Motor neuron (in vitro differentiated cells): ENCODE data around the gene BTRC. TPM values are rescaled to one million over a fixed set of nuclear protein-coding genes. Genes with fewer than 3 reads are reported as not detected.

Source experiments
- ATAC-seq, 8 experiments: fragments of 200-7000 bp; cut with Tn5 transposase; replicated peaks in 6 of 8; 2 replicates each; pipeline ENCODE4 v1.8.0; 2021; ENCODE audit warnings: mild to moderate bottlenecking in 8 of 8, moderate library complexity in 8 of 8
- H3K27ac ChIP-seq, 2 donors: fragments of 250-450 bp; sonication (Bioruptor Pico); 2 replicates each; pipeline ENCODE4 v1.9.0; 2021; ENCODE audit warnings: antibody characterized with exemption in 2 of 2, mild to moderate bottlenecking in 2 of 2, moderate library complexity in 1 of 2
- H3K4me1 ChIP-seq, 2 donors: fragments of 250-450 bp; sonication (Bioruptor Pico); replicated peaks in 1 of 2; 2 replicates each; pipeline ENCODE4 v1.6.1; 2021; ENCODE audit warnings: antibody characterized with exemption in 2 of 2, mild to moderate bottlenecking in 2 of 2, moderate library complexity in 1 of 2
- H3K4me3 ChIP-seq, 5 donors: fragments of 250-450 bp; sonication (Bioruptor Pico); 2 replicates each; pipeline ENCODE4 v1.9.0; 2021; ENCODE audit warnings: antibody characterized with exemption in 5 of 5, mild to moderate bottlenecking in 5 of 5, moderate library complexity in 4 of 5
- WGBS, 10 experiments: fragments of 450-650 bp; shearing (Covaris generic); methylation state at CpG; one replicate each; pipeline ENCODE4 v1.0.0; 2022; 5-methylcytosine and 5-hydroxymethylcytosine counted together
- in situ Hi-C, 9 experiments: fragments of 400-800 bp; cut with MboI; loops; one replicate each; pipeline ENCODE4 v1.15.0; 2021; ENCODE audit warnings: low sequenced_read_pairs in 9 of 9, low pct_unique_long_range_greater_than_20kb in 2 of 9; ENCODE audit not compliant: unreplicated experiment in 9 of 9
- total RNA-seq, 8 experiments: library from RNA; unstranded; fragments of 300-600 nt; gene quantifications; 2 replicates each; pipeline versions ENCODE4 v1.2.3 to v1.2.4, GENCODE V29; 2022

BTRC gene
- total RNA-seq, 8 experiments from 2014 or later, result 18.5 to 27.5 (median 20.1) TPM

DNA sequence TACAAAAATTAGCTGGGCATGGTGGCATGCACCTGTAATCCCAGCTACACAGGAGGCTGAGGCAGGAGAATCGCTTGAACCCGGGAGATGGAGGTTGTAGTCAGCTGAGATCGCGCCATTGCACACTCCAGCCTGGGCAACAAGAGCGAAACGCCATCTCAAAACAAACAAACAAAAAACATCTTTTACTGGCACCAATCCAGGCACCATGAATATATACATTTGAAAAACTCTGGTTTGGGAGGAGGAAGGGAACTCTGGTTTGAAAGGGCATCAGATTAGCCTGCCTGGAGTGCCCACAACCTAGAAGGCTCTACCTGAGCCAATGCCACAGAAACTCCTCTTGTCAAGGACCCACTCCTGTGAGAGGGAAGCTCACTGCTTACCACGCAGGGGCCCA, 218.2 kb downstream of the BTRC start:
- Histone ChIP-seq H3K27ac (no peak overlapping the region), H3K4me1 (peaks cover 17 to 25% of the 10 kb centered on the region in 2 donors), H3K4me3 (no peak overlapping the region)
- no peak for ATAC-seq
- 33 to 100% (median 94%) methylated on average over 1 to 6 of the region's 7 CpGs; no CpG with 5 or more reads in 4 of the 10 experiments for WGBS, 10 experiments
- in situ Hi-C loops, result loop anchor here in 6 of 9 experiments (5.0 to 25.0 kb wide), 3 partner anchors 260 to 360 kb away; no protein-coding TSS in a partner anchor

DNA sequence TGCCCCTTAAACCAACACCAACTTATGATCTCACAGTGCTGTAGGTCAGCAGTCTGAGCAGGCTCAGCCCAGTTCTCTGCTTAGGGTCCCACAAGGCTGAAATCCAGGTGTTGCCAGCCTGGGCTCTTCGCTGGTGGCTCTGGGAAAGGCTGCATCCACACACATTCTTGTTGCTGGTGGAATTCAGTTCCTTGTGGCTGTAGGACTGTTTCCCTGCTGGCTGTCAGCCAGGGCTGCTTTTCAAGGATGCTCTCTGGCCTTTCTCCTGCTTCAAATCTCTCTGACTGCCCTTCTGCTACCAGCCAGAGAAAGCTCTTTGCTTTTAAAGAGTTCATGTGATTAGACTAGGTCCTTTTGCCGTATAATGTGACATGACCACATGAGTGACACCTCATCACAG, 218.8 kb downstream of the BTRC start:
- in situ Hi-C loops, result loop anchor here in 6 of 9 experiments (5.0 to 25.0 kb wide), 3 partner anchors 260 to 360 kb away; no protein-coding TSS in a partner anchor
- WGBS, 10 experiments, result 40 to 100% (median 80%) methylated on average over 1 of the region's 2 CpGs; no CpG with 5 or more reads in 4 of the 10 experiments
- ATAC-seq, result no peak

DNA sequence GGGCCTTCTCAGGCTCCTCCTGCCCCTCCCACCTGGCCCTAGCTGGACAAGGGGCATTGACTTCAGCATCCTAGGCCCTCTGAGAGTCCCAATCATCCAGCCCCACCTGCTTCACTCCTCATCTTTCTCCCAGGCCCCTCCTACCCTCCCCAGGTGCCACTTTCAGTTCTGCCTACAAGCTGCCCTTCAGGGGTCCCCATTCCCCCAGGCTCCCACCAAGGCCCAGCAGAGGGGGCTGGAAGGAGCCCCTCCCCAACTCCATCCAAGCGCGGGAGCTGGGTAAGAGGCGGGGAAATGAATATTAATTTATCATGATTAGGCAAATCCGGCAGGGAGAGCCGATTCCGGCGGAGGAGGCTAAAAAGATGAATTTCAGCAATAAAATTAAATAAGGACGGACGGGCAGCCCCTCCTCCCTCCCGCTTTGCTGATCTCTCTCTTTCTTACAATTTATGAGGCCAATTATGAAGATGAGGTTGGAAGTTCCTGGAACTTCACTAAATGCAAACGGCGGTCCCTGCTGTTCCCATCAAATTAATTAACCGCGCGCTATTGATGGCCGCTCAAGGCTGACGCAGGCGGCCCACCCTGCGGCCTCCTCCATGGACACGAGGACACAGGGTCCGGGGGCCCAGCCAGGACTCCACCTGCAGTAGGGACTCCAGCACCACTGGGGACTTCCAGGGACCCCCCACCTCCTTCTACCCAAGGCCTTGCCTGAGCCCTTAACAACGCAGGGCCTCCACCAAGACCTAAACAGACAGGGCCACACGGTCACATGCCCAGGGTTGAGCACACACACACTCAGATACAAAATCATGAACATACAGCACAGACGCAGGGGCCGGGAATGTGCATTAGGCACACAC, 220.2 kb downstream of the BTRC start:
- peak in 5 of 8 experiments; percentile 3 to 44 (median 27) for ATAC-seq
- 55 to 100% (median 70%) methylated on average over 1 to 20 of the region's 25 CpGs; no CpG with 5 or more reads in 2 of the 10 experiments for WGBS, 10 experiments
- Histone ChIP-seq H3K4me1 (peaks cover 13 to 23% of the 10 kb centered on the region in 2 donors), H3K27ac (no peak overlapping the region), H3K4me3 (no peak overlapping the region)
- in situ Hi-C loops, result loop anchor here in 6 of 9 experiments (5.0 to 25.0 kb wide), 3 partner anchors 262 to 362 kb away; no protein-coding TSS in a partner anchor

More for the DNA sequence above, 218.8 kb downstream of the BTRC start:
- H3K4me3 ChIP-seq, result no peak overlapping the region
- no peak overlapping the region for H3K27ac ChIP-seq
- H3K4me1 ChIP-seq, result peaks cover 17 to 25% of the 10 kb centered on the region in 2 donors

DNA sequence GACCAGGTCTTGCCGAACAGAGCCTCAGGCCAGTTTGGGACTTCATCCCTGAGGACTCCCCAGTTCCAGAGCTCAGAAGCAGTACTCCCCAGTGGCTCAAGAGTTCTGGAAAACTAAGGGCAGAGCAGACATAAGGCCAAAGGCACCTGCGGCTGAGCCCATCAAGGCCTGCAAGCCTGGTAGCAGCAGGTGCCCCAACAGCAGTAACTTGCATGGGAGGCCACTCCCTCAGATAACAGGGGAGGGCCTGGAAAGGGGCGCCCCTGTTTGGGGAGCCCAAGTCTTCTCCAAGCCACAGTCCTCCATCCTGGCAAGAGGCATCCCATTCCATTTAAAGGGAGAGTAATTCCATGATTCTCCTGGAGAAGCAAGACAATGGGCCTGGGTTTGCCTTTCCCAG, 221.1 kb downstream of the BTRC start:
- 100% methylated on average over 1 of the region's 3 CpGs; no CpG with 5 or more reads in 9 of the 10 experiments for WGBS, 10 experiments
- in situ Hi-C loops, result no loop called here
- Histone ChIP-seq H3K4me1 (peaks cover 6 to 19% of the 10 kb centered on the region in 2 donors), H3K27ac (no peak overlapping the region), H3K4me3 (no peak overlapping the region)
- ATAC-seq, result no peak

DNA sequence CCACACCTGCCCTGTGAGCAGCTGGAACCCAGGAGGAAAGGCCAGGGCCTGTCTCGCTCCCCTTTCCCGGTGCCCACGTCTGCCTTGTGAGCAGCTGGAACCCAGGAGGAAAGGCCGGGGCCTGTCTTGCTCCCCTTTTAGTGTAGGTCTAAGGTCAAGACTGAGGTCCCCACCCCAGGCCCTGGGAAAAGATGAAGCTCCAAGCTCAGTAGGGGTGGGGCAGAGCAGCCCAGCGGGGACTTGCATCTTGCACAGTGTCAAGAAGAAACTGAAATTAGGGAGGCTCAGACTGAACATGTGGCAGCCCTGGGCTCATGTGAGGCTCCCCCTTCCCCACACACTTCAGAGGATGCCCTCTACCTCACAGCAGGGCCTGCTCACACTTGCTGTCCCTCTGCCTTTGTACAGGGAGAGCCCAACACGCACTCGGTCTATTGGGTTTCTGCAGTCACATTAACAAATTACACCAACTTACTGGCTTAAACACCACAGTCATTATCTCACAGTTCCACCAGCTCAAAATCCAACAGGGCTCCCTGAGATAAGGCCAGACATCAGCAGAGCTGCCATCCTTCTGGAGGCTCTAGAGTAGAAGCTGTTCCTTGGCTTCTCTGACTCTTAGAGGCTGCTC, 221.7 kb downstream of the BTRC start:
- Histone ChIP-seq H3K4me1 (peaks cover 2 to 15% of the 10 kb centered on the region in 2 donors), H3K27ac (no peak overlapping the region), H3K4me3 (no peak overlapping the region)
- ATAC-seq, result no peak
- WGBS, 10 experiments, result 80 to 100% (median 100%) methylated on average over 1 to 4 of the region's 7 CpGs; no CpG with 5 or more reads in 7 of the 10 experiments
- in situ Hi-C loops, result no loop called here

DNA sequence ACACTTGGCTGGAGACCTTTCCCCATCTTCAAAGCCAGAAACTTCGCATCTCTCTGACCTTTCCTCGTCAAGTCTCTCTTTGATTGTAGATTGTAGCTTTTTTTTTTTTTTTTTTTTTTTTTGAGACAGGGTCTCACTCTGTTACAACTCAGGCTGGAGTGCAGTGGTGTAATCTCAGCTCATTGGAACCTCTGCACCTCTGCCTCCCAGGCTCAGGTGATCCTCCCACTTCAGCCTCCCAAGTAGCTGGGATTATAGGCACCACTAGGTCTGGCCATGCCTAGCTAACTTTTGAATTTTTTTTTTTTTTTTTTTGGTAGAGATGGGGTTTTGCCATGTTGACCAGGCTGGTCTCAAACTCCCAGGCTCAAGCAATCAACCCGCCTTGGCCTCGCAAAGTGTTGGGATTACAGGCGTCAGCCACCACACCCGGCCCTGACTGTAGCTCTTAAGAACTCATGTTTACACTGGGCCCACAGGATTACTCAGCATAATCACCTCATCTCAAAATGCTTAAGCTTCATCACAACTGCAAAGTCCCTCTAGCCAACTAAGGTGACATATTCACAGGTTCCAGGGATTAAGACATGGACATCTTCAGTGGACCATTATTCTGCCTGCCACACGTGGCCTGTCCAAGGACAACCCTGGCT, 222.4 kb downstream of the BTRC start:
- H3K4me1 ChIP-seq, result peaks cover 0 to 13% of the 10 kb centered on the region in 2 donors
- ATAC-seq, result peak in 3 of 8 experiments; percentile 34 to 79 (median 65)
- H3K4me3 ChIP-seq, result no peak overlapping the region
- 85 to 100% (median 93%) methylated on average over 2 to 7 of the region's 7 CpGs; no CpG with 5 or more reads in 2 of the 10 experiments for WGBS, 10 experiments
- in situ Hi-C loops, result no loop called here
- no peak overlapping the region for H3K27ac ChIP-seq

DNA sequence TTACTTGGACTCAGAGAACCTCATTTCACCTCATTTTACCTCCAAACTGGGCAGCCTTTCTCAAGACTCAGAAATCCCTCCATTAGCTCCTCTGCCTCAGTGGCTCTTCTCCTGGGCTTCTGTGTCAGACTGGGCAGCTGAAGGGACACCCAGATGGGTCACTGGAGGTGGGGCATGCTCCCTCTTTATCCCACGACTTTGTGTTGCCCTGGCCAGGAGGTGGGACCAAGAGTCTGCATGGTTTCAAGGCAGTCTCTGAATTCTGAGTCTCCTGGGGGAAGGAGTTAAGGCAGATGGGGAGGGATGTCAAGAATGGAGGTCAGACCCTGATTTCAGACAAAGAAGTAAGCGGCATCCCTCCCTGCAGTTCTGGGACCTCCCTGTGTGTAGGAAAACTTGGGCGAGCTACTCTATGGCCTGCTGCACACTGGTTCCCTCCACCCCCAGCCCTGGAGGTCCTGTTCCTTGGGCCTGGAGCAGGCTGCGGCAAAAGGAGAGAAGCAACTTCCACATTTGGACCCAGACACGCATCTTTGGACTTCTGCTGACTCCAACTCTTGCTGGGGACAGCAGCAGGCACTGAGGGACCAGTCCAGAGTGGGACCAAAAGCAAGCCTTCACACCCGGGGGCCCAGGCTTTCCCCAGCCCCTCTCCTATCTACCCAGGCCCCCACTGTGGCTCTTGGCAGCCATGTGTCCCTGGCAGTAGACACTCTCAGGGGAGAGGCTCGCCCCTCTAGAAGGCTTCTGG, 223.3 kb downstream of the BTRC start:
- Histone ChIP-seq H3K4me1 (peaks cover 0 to 13% of the 10 kb centered on the region in 2 donors), H3K4me3 (no peak overlapping the region), H3K27ac (no peak overlapping the region)
- in situ Hi-C loops, result no loop called here
- no peak for ATAC-seq
- 20 to 83% (median 60%) methylated on average over 1 to 3 of the region's 7 CpGs; no CpG with 5 or more reads in 4 of the 10 experiments for WGBS, 10 experiments

DNA sequence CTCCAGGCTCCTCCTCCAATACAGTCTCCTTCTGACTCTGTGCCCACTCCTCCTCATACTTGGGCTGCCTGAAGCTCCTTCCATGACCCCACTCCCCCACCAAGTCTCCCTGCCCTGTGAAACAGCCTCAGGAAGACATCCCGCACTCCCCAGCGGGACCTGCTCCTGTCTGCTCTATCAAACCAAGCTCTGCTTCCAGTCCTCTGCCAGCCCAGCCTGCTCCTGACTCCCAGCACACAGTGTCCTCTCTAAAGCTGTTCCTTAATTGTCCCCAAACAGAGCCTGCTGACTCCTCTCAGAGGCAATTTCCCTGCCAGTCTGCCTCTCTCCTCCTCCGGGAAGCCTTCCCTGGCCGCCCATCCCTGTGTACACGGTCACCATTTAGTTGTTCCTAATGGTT, 224.2 kb downstream of the BTRC start:
- Histone ChIP-seq H3K4me1 (peaks cover 0 to 13% of the 10 kb centered on the region in 2 donors), H3K4me3 (no peak overlapping the region), H3K27ac (no peak overlapping the region)
- WGBS, 10 experiments, result 76 to 100% (median 100%) methylated on average over 1 to 5 of the region's 5 CpGs; no CpG with 5 or more reads in 5 of the 10 experiments
- in situ Hi-C loops, result no loop called here
- ATAC-seq, result no peak

DNA sequence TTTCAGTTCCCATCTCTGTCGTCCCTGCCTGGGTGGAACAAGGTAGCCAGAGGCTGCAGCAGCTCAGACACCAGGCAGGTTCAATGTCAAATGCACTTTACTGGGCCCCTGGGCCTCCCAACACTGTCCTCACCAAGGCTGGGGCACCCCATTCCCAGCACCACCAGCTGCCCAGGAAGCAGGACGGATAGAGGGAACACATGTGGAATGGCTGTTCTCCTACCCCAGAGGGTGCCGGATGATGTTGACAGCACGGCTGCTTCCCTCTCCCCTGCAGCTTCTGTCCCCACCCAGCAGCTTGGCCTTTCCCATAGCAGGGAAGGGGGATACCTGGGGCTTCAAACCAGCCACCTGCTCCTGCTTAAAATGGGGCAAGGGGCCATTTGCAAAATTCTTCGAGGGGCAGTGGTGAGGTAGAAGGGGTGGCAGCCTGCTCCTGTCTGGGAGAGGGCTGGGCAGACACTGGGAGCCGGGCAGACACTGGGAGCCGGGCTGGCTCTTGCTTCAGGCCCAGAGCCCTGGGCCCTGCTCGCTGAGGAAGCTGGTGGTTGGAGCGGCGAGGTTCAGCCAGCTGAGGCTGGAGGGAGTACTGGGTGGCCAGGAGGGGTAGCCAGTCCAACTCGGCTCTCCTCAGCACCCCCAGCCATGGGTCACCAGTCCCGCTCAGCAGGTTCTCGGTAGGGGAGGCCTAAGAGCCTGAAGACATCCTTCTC, 225.0 kb downstream of the BTRC start:
- Histone ChIP-seq H3K27ac (no peak overlapping the region), H3K4me1 (peaks cover 0 to 9% of the 10 kb centered on the region in 2 donors), H3K4me3 (no peak overlapping the region)
- no peak for ATAC-seq
- in situ Hi-C loops, result no loop called here
- 60 to 100% (median 87%) methylated on average over 1 to 6 of the region's 13 CpGs; no CpG with 5 or more reads in 7 of the 10 experiments for WGBS, 10 experiments

DNA sequence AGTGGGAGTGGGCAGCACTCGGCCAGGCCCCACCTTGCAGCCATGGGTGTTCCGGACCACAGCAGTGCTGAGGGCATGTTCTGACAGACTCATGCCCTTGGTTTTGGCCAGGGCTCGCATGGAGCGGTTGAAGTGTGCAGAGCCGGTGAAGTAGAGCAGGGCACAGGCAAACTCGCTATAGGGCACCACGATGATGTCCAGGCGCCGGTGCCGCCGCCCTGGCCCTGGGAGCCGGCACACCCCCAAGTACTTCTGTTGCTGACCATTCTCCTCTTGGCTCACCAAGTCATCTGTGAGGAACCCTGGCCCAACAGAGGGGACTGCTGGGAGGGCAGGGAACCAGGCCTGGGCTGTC, 225.5 kb downstream of the BTRC start:
- in situ Hi-C loops, result no loop called here
- 80% methylated on average over 2 of the region's 12 CpGs; no CpG with 5 or more reads in 9 of the 10 experiments for WGBS, 10 experiments
- peak in 1 of 8 experiments; percentile 13 for ATAC-seq
- Histone ChIP-seq H3K27ac (no peak overlapping the region), H3K4me3 (no peak overlapping the region), H3K4me1 (peaks cover 0 to 4% of the 10 kb centered on the region in 2 donors)

DNA sequence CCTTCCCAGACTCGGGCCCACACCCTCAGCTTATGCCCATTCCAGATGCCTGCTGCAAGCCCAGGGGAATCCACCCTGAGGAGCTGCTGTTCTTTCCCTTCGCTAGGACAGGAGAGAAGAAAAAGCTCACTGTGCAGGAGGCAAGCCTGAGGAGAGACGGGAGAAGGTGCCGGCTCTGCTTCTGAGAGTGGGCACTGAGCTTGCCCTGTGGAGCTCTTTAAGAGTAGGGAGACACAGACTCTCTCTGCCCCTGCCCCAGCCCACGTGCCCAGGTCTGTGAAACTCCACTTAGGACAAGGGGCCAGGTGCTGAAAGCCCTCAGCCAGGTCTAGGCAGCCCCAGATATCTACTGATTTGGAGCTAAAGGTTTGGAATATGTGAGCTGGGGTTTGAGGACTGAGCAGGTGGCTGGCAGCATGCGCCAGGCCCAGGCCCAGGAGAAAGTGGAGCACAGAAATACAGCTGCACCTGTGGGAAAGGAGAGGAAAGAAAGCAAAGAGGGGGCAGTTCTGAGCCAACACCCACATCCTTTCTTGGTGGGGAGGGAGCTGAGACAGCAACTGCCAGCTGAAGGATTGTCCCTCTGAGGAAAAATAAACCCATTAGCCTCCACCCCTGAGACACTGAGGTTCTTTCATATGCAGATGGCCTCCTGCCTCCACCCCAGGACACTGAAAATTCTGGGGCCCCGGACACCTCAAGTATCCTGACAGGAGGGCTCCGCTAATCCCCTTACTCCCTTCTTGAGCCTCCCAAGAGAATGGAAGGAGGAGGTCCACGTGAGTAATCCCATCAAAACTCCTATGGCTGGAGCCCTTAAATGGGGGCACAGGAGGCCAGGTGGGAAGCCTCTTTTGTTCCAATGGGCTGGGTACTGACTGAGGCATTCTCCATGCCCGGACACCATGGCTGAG, 226.8 kb downstream of the BTRC start:
- in situ Hi-C loops, result no loop called here
- no peak overlapping the region for H3K27ac ChIP-seq
- no peak for ATAC-seq
- no peak overlapping the region for H3K4me3 ChIP-seq
- 20 to 100% (median 55%) methylated on average over 1 to 7 of the region's 10 CpGs; no CpG with 5 or more reads in 4 of the 10 experiments for WGBS, 10 experiments
- no peaks in the 10 kb centered on the region for H3K4me1 ChIP-seq
